Stimulated activated CD8-positive, alpha-beta memory T cell treated with anti-CD3 and anti-CD28 coated beads, Interleukin-4, amount 100 ng/mL, for 4 hours (primary cell): ENCODE results near the gene CNIH3.
"Not testable (repeated sequence)": the region's sequence is repeated elsewhere in the genome, so short reads cannot be mapped to it uniquely, and the experiment has no call there.

ENCODE experiments used
- DNase-seq, 2 donors: peaks; one replicate each; pipeline ENCODE4 v3.0.0-alpha.2; 2020; ENCODE audit warnings: low read depth in 2 of 2, low spot score in 1 of 2

Gene CNIH3

DNA sequence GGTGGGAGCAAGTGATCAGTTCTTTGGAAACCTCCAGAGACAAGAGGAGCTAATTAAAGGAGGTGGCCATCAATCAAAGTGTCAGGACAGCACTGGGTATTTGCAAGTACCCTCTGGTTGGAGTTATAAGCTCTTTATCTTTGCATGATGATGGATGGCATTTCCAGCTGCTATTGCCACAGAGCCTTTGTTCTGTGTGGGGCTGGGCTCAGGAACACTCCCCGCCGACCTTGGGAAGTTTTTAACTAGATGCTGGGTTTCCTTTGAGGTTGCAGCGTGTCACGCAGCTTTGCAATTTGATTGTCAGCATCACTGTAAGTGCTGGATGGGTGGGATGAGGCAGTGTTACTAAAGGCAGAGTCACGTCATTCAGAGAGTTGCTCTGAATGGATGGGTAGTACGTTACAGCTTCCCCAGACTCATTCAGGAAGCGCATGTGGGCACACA is 68.9 kb downstream of the CNIH3 start:
- DNase-seq, result no peak

DNA sequence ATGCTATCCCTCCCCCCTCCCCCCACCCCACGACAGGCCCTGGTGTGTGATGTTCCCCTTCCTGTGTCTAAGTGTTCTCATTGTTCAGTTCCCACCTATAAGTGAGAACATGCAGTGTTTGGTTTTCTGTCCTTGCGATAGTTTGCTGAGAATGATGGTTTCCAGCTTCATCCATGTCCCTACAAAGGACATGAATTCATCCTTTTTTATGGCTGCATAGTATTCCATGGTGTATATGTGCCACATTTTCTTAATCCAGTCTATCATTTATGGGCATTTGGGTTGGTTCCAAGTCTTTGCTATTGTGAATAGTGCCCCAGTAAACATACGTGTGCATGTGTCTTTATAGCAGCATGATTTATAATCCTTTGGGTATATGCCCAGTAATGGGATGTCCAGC is 70.0 kb downstream of the CNIH3 start:
- not testable (repeated sequence) for DNase-seq

DNA sequence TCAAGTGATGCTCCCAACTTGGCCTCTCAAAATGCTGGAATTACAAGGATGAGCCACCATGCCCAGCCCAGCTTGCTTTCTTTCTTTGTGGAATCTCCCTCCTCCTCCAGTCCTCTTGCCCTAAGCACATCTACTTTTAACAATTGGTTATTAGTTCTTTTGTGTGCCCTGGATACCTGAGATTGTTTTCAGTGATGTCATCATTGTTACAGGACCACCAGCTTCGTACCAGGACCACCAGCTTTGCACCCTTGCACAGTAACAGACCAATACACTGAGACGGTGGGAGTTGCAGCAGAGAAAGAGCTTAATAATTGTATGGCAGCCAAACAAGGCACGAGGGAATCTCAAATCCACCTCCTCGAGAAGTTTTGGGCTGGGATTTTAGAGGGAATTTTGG is 71.3 kb downstream of the CNIH3 start:
- DNase-seq, result no peak

DNA sequence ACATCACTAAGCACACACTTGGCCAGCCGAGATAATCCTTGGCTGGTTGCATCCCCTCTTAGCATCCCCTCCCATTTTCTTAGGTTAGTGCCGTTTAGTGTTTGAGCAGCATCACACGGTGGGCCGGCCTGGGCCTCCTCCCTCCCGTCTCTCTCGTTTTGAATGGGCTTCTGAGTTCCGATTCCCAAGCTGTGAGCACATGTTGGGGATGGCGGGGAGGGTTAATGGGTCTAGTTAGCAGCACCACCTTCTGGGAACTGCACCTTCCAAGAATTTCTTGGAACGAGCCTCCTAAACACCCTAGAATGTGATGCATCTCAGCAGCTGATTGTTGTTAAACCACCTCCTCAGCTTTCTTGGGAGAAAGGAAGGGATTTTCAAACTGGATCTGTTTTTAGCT is 73.3 kb downstream of the CNIH3 start:
- no peak for DNase-seq

DNA sequence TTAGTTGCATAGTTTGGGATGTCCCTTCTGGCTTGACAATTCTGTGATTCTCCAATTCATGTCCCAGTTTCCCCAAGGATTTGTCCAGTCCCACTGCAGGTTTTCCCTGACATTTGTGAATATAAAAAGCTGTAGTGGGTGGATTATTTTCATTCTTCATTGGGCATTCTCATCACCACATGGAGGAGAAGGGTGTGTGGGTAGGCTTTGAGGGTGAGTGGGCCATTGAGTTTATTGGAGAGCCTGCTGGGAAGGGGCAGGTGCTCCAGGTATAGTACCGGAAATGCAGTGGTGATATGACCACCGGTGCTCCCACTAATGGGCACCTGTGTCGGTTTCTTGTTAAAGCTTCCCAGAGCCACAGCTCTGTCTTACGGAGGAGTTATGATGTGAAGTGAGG is 74.5 kb downstream of the CNIH3 start:
- no peak for DNase-seq

DNA sequence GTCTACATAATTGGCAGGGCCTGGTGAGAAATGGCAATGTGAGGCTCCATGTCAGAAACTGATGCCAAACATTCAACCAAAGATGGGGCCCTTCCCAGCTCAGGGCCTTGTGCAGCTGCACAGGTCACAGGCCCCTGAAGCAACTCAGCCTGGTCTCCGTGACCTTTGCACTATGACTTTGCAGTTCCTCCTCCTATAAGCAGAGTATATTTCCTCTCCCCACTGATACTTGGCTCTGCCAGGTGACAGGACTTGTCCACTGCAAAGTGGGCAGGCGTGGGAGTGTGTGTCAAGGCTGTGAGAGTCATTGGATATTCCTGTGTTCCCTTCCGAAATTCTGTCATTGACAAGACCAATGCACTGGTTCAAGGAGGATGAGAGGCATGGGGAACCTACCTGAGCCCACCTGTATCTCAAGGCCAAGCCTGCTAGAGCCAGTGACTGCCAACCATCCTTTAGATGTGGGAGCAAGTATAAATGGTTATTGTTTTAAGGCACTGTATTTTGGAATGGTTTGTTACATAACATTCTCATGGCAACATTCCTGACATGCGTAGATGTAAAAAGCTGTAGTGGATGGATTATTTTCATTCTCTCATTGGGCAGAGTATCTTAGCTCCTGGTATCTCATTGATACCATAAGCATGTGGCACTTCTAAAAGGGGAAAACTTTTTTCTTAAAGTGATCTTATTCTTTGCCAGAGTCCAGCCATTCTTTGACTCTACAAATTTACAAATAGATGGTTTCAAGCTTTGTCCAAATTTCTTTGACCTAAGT is 75.2 kb downstream of the CNIH3 start:
- DNase-seq, result no peak

DNA sequence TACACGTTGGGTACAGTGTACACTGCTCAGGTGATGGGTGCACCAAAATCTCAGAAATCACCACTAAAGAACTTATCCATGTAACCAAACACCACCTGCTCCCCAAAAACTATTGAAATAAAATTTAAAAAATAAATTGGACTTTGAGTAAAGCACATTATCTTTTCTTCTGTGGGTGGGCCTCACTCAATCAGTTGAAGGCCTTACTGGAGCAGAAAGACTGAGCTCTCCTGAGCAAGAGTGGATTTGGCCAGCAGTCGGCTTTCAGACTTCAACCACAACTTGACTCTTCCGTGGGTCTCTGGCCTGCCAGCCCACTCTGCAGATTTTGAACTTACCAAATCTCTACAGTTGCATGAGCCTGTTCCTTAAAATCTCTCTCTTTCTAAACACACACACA is 78.9 kb downstream of the CNIH3 start:
- DNase-seq, result no peak

DNA sequence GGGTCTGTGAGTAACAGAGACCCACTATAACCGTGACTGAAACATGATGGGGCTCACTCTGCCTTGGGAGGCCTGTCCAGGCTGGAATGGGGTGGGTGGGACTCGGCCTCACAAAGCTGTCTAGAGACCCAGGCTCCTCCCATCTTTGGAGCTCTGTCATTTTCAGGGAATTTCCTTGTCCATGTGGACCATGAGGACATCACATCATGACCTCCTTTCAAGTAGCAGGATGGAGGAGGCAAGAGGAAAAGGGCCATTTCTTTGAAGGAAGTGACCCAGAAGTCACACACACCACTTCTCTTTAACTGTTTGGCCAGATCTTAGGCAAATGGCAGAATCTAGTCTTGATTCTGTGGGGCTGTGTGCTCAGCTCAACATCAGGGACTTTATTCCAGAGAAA is 79.9 kb downstream of the CNIH3 start:
- DNase-seq, result no peak

DNA sequence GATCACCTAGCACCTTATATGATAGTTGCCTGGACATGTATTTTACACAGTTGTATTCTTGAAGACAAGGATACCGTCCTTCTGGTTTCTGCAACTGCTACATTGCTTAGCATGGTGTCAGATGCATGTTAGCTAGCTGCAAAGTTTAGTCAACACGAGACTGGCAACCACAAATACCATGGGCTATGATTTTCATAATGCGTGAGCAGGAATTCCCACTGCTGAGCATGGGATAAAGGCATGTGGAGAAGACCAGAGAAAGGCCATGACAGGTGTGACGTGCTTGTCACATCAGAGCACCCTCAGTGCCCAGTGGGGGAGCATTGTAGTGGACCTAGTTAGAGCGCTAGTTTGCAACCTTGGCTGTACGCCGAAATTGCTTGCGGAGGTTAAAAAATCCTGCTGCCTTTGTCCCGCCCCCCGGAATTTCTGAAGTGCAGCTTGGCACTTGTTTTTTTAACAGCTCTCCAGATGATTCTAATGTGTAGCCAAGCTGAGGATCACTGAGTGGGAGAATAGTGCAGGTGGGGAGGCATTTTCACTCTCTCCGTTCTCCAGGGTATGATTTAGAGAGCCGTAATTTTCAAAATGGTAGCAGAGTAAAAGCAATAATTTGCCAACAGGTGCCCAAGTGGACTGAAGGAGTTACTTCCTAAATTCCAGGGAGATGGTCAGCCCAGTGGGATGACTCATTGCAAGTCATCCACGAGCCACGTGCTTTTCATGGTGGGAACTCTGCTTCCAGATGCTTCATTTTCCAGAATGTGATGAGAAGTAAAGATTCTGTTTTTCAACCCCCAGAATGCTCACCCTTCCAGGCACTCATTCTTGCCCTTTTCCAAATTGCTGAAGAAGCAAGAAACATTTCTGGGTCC is 81.0 kb downstream of the CNIH3 start:
- DNase-seq, result no peak

DNA sequence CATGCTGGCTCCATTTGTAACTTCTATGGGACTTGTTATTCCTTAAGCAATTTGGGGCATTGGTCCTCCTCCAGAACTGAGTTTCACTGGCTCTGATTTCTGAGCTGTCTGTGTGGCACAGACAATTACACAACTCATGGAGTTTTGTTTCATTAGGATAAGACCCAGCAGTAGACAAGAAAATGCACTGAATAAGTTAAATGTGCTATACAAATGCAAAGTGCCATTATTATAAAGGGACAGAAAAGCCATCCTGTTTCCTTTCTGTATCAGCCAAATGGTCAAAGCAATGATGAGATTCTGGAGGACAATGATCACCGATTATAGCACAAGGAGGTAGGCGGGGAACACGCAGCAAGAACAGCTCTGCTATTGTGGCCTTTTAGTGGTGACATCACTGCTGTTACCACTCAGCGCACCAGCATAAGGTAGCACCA is 81.9 kb downstream of the CNIH3 start:
- no peak for DNase-seq

DNA sequence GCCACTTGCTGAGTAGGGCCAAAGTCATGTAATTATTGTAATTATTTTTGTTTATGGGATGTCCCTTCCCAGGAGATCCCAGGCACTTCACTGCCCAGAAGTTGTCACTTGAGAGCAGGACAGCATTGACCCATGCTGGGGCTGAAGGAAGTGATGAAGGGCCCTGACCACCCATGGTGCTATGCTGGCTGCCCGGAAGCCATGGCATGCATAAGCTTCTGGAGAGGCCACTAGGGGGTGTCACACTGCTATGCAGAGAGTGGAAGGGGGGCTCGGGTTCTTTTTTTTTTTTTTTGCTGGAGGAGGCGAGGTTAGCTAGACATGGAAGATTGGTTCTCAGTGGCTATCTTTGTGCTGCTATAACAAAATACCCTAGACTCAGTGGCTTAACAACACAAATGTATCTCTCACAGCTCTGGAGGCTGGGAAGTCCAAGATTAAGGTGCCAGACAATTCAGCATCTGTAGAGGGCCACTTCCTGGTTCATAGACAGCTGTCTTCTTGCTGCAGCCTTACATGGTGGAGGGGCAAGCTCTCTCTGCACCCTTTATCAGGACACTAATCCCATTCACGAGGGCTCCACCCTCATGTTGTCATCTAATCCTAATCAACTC is 84.9 kb downstream of the CNIH3 start:
- DNase-seq, result no peak

DNA sequence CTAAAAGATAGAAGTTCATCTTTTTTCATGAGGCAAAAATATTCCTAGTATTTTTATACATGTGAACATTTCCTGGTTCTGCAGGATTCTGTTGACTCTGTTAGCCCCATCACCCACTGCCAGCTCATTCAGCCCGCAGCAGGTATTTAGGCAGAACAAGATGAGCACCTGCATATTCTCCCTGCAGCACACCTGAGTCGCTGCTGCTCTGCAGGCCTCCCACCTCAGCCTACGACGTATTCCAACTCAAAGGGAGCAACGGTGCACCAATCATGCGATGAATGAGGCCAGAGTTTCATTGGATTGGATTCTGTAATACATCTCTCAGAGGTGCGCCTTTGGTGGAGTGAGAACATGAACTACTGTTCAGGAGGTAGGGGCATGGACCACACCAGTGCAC is 87.6 kb downstream of the CNIH3 start:
- DNase-seq, result no peak

DNA sequence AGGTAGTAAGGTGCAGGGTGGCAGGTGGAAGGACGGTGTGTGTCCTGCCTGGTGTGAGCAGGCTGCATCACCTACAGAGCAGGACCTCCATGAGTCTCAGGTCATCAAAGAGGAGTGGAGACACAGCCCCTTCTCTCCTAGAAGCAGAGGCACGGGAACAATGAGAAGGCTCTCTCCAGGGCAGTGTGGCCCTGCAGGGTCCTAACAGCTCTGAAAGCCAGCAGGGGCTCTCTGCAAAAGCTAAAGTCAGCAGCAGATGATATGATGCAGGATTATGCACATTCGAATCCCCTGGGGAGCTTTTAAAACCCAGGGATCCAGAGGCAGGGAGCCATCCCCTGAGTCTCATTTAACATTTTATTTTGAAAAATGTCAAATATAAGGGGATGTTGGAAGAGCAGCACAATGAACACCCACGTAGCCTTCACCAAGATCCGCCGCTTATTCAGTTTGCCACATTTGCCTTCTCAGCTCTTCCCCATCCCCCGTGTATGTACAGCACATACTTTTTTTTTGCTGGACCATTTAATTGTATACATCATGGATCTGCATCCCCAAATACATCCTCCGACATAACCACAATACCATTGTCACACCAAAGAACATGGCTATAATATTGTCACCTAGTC is 88.1 kb downstream of the CNIH3 start:
- DNase-seq, result no peak

DNA sequence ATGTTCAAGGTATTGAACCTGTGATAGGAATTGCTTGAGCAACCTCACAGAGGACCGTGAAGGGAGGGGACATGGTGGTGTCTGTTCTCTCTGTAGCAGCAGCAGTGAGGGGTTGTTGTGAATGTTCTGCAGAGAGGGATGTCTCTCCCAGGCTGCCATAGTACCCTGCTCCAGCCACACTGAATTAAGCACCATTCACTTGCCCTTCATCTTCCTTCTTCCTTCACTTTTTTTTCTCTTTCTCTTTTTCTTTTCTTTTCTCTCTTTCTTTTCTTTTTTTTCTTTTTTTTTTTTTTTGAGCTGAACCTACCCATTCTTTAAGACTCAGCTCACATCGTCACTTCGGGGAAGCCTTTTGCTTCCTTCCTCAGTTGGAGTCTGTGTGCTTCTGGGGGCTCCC is 89.5 kb downstream of the CNIH3 start:
- DNase-seq, result no peak

DNA sequence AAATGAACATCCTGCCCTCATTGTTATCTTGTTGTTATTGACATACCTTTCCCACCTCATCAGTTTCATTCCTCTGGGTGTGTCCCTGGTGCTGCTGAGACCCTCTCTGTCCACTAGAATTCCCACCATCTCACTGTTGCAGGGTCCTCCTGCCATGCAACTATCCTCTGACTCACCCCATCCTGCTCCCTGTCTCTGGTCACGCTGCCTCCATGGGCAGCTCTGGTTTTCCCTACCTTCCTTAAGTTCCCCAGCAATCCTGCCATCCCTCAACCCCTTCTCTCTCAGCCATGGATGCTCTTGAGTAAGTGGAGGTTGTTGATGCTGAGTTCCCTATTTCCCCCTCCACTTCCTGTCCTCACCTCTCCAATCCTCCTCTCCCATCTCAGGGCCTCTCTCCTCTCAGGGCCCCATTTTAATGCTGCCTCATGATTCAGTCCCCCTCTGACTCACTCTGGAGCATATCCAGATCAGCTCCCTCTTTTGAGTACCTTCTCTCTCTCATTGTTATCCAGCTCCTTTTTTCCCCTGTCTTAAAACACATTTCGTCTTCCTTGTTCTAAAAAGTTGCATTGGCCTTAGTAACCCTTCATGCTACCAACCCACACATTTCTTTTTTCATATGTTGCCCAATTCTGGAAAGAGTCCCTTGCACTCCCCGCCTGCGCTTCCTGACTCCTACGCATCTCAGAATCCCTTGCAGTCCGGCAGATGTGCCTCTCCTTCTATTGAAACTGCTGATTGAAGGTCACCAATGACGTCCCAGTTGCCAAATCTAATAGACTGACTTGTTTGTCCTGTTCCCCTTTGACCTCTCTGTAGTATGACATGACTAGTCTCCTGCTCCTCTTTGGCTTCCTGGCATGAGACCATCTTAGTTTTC is 92.0 kb downstream of the CNIH3 start:
- no peak for DNase-seq

DNA sequence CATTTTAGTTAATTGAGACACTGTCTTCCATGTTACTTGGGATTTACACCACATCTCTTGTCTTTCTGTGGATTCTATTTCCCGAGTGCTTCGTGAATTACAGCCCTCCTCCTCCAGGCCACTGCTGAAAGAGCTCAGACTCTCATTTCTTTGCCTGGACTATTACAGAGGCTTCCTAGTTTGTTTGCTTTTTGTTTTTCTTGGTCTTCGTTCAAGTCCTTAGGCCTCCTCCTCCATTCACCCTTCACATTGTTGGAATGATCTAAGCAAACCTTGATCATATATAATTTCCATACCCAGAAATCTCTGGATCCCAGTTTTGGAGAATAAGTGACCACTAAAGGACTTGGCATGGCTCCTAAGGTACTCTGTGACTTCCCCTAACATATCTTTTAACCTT is 94.1 kb downstream of the CNIH3 start:
- DNase-seq, result no peak

DNA sequence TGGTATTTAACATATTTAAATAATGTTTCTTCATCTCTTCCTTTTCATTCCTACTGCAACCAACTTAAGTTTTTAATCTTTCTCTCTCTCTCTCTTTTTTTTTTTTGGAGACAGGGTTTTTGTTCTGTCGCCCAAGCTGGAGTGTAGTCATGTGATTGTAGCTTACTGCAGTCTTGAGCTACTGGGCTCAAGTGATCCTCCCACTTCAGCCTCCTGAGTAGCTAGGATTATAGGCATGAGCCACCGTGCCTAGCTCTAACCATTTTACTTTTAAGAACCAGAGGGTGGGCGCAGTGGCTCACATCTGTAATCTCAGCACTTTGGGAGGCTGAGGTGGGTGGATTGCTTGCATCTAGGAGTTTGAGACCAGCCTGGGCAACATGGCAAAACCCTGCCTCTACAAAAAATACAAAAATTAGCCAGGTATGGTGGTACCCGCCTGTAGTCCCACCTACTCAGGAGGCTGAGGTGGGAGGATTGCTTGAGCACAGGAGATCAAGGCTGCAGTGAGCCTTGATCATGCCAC is 95.2 kb downstream of the CNIH3 start:
- DNase-seq, result not testable (repeated sequence)

DNA sequence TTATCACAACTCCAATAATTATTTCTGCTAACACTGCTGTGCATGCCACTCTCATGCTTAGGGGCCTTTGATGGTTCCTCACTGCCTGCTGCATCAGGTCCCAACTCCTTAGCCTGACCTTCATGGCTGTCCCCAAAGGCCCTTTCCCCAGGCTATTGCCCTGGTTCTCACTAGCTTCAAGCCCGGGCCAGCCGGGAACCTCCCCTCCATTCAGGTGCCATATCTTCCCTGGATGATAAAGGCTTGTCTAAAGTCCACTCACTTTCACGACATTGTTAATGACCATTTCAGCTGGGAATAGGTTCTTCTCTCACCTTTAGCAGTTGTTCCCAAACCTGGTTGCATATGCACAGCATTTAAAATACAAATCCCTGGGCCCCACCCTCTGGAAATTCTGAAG is 95.8 kb downstream of the CNIH3 start:
- DNase-seq, result no peak

DNA sequence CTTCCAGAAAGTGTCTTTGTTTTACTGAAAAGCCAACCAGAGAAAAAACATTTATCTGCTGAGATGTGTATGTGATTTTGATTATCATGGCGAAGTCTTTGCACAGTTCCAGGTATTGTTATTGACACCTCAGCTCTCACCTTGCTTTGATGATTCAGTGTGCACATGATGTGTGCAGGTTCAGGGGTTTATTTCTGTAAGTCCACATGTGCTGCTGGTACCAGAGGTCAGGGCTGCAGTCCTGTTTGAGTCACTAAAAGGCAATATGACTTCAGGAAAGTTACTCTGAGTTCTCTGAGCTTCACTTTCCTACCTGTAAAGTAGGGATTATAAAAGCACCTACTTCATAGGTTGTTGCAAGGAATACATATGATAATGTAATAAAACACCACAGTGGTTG is 97.1 kb downstream of the CNIH3 start:
- no peak for DNase-seq

DNA sequence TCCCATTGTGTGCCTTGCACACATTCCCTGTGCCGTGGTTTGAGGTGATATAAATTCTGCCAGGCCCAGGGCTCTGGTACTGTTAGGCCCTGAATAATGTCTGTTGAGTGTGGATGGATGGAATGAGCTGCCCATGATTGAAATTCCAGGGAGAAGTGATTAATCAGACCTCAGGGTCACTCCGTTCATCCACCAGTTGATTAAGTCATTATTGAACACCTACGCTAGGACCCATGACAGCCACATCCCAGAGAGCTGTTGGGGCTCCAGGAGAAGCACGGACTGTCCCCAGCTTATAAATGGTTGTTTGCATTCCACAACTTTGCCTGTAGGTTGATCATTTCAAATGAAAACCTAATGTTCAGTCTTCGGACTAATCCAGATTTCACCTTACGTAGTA is 98.4 kb downstream of the CNIH3 start:
- DNase-seq, result no peak
